WI38 (cell line): ENCODE measurements around the gene KLHL1.

Source experiments
- H3K4me3 ChIP-seq: 2 replicates; pipeline ENCODE4 v1.5.1; 2011; ENCODE audit warnings: low read depth, mild to moderate bottlenecking, control low read depth, low read length
- CTCF ChIP-seq: IDR thresholded peaks from 2 replicates; pipeline ENCODE4 v1.5.1; 2012; ENCODE audit warnings: low read depth, mild to moderate bottlenecking, control low read depth, low read length

The KLHL1 gene

GRCh38 chr13:69793783-69794453 is 314.3 kb downstream of the KLHL1 start:
- H3K4me3 ChIP-seq = no peak overlapping the region
- no peak for TF ChIP-seq CTCF

GRCh38 chr13:69776937-69777336 is 331.3 kb downstream of the KLHL1 start:
- no peak for TF ChIP-seq CTCF
- no peak overlapping the region for H3K4me3 ChIP-seq

GRCh38 chr13:69769608-69770007 is 338.6 kb downstream of the KLHL1 start:
- no peak for TF ChIP-seq CTCF
- no peak overlapping the region for H3K4me3 ChIP-seq

- TF ChIP-seq CTCF = no peak
- no peak overlapping the region for H3K4me3 ChIP-seq
These were observed 346.7 kb downstream of the KLHL1 start for GRCh38 chr13:69761581-69761980.

GRCh38 chr13:69755101-69755500 is 353.2 kb downstream of the KLHL1 start:
- TF ChIP-seq CTCF = no peak
- no peak overlapping the region for H3K4me3 ChIP-seq

- H3K4me3 ChIP-seq = no peak overlapping the region
- no peak for TF ChIP-seq CTCF
These were observed 357.0 kb downstream of the KLHL1 start for GRCh38 chr13:69751259-69751658.

- TF ChIP-seq CTCF = no peak
- no peak overlapping the region for H3K4me3 ChIP-seq
These were observed 370.9 kb downstream of the KLHL1 start for GRCh38 chr13:69737129-69737935.
